Fibroblast of the aortic adventitia (primary cell): Measurements from ENCODE around the gene NUP133. TPM values are rescaled to one million over a fixed set of nuclear protein-coding genes. Genes with fewer than 3 reads are reported as not detected.

ENCODE experiments used
- DNase-seq: peaks from one replicate; pipeline ENCODE4 v3.0.0-alpha.2; 2010; ENCODE audit warnings: low read depth
- H3K4me3 ChIP-seq: 2 replicates; pipeline ENCODE4 v1.5.1; 2011; ENCODE audit warnings: low read depth, mild to moderate bottlenecking, control low read depth, low read length, moderate library complexity
- CTCF ChIP-seq: IDR thresholded peaks from 2 replicates; pipeline ENCODE4 v1.5.1; 2011; ENCODE audit warnings: mild to moderate bottlenecking, low read length, control low read depth, inconsistent platforms; ENCODE audit not compliant: insufficient read depth
- total RNA-seq: library from RNA; depleted of rRNA; stranded (reverse); fragments of >200 nt; gene quantifications from 2 replicates; pipeline ENCODE4 v1.2.3, GENCODE V29; 2012; ENCODE audit warnings: low replicate concordance

Gene NUP133
- total RNA-seq, result 25.2 and 46.1 TPM in 2 replicates

GRCh38 chr1:229507951-229508822, at the start of gene NUP133:
Gene NUP133 (minus strand): TSS chr1:229508341. CDS start chr1:229508249, 92 bp downstream.
- no peak for TF ChIP-seq CTCF
- peak; percentile 99 for DNase-seq
- peak within 1 kb of the TSS; percentile 83 for H3K4me3 ChIP-seq

- peak; percentile 42 for DNase-seq
- TF ChIP-seq CTCF, result no peak
- peak overlapping the region; percentile 86 for H3K4me3 ChIP-seq
These were observed 49.2 kb upstream of the NUP133 start for GRCh38 chr1:229557200-229557850.

GRCh38 chr1:229554886-229555621, 46.9 kb upstream of the NUP133 start:
- no peak overlapping the region for H3K4me3 ChIP-seq
- TF ChIP-seq CTCF, result no peak
- DNase-seq, result peak; percentile 23

GRCh38 chr1:229553621-229554130, 45.5 kb upstream of the NUP133 start:
- peak; percentile 15 for DNase-seq
- no peak for TF ChIP-seq CTCF
- no peak overlapping the region for H3K4me3 ChIP-seq

GRCh38 chr1:229552732-229553131, 44.6 kb upstream of the NUP133 start:
- TF ChIP-seq CTCF, result no peak
- H3K4me3 ChIP-seq, result no peak overlapping the region
- no peak for DNase-seq

- DNase-seq, result no peak
- H3K4me3 ChIP-seq, result no peak overlapping the region
These were observed 42.8 kb upstream of the NUP133 start for GRCh38 chr1:229550812-229551567.

More at GRCh38 chr1:229550812-229551567, 42.8 kb upstream of the NUP133 start:
- no peak for TF ChIP-seq CTCF
